HepG2 (cell line): ENCODE measurements around the gene UBB. TPM values are rescaled to one million over a fixed set of nuclear protein-coding genes. Genes with fewer than 3 reads are reported as not detected.

ENCODE experiments used
- polyA plus RNA-seq, 8 experiments: library from polyadenylated mRNA; depleted of rRNA in 3 of 8; stranded (reverse) in 7 of 8; unstranded in 1 of 8; fragments of >200 nt; fragmentation: Illumina TruSeq in 4 of 8; extraction: Trizol in 4 of 8; gene quantifications; 2 replicates each; pipeline versions ENCODE4 v1.2.1 to v1.2.3, GENCODE V29; 2011 to 2016; ENCODE audit warnings: low read depth in 4 of 8, missing spikeins in 1 of 8, mixed read lengths in 1 of 8; ENCODE audit not compliant: insufficient read depth in 1 of 8
- total RNA-seq, 5 experiments: library from RNA; depleted of rRNA; stranded (reverse); fragments of >200 nt; fragmentation: Illumina TruSeq; extraction: Trizol; gene quantifications; 2 replicates each; pipeline ENCODE4 v1.2.3, GENCODE V29; 2016; ENCODE audit warnings: low read depth in 1 of 5

The UBB gene
- total and polyA plus RNA-seq, 2 of the 13 experiments (the other 11 are each of a cell fraction or from before 2014, with no cell fraction given), result 1,130 to 2,066 TPM

Other genes starting within 250 kb of the UBB start
- 57.0 and 80.4 TPM in 2 replicates for gene NCOR1, start 165.6 kb upstream of the UBB start, total RNA-seq (2016; rRNA removed; fragmentation: Illumina TruSeq; extraction: Trizol)
- gene NCOR1, start 165.6 kb upstream of the UBB start, polyA plus RNA-seq (2011; rRNA removed), result 65.5 and 71.7 TPM in 2 replicates
- gene PIGL, start 163.9 kb upstream of the UBB start, total RNA-seq (2016; rRNA removed; fragmentation: Illumina TruSeq; extraction: Trizol), result 9.8 and 28.5 TPM in 2 replicates
- 63.8 and 89.6 TPM in 2 replicates for gene PIGL, start 163.9 kb upstream of the UBB start, polyA plus RNA-seq (2011; rRNA removed)
- gene CENPV, start 27.6 kb upstream of the UBB start, total RNA-seq (2016; rRNA removed; fragmentation: Illumina TruSeq; extraction: Trizol), result 216 and 292 TPM in 2 replicates
- gene CENPV, start 27.6 kb upstream of the UBB start, polyA plus RNA-seq (2011; rRNA removed), result 159 and 193 TPM in 2 replicates
- 7.3 and 13.6 TPM in 2 replicates for gene TRPV2, start 34.5 kb downstream of the UBB start, total RNA-seq (2016; rRNA removed; fragmentation: Illumina TruSeq; extraction: Trizol)
- gene TRPV2, start 34.5 kb downstream of the UBB start, polyA plus RNA-seq (2011; rRNA removed), result 21.3 and 37.6 TPM in 2 replicates
- gene LRRC75A, start 111.1 kb downstream of the UBB start, total RNA-seq (2016; rRNA removed; fragmentation: Illumina TruSeq; extraction: Trizol), result 0.06 TPM in 1 of 2 replicates, not detected in the other
- gene LRRC75A, start 111.1 kb downstream of the UBB start, polyA plus RNA-seq (2011; rRNA removed), result 0.03 and 0.18 TPM in 2 replicates
- gene ZNF287, start 188.1 kb downstream of the UBB start, total RNA-seq (2016; rRNA removed; fragmentation: Illumina TruSeq; extraction: Trizol), result 0.06 TPM in 1 of 2 replicates, not detected in the other
- gene ZNF287, start 188.1 kb downstream of the UBB start, polyA plus RNA-seq (2011; rRNA removed), result 0.04 and 0.21 TPM in 2 replicates